ENCODE results near the gene GATC. TPM values are rescaled to one million over a fixed set of nuclear protein-coding genes. Genes with fewer than 3 reads are reported as not detected.

Gene GATC
- total and polyA plus RNA-seq, 10 of the 15 experiments (the other 5 are each of a cell fraction or from before 2014, with no cell fraction given): 5.1 to 40.3 (median 22.9) TPM

GRCh38 chr12:120421701-120422100 lies 24.5 kb upstream of the GATC start:
- intact Hi-C loops (cut with micrococcal nuclease; ENCODE audit: unreplicated experiment): no loop called here
- TF ChIP-seq IRF3 (IDR thresholded peaks at IDR 0.05): no peak
- no peak for TF ChIP-seq ASH2L (IDR thresholded peaks at IDR 0.05; ENCODE audit: borderline replicate concordance, low read depth)
- no peak for TF ChIP-seq JUND (IDR thresholded peaks at IDR 0.05; ENCODE audit: low read depth, low read length)
- TF ChIP-seq CHD4 (IDR thresholded peaks at IDR 0.05): no peak
- no peak for TF ChIP-seq PAX8 (IDR thresholded peaks at IDR 0.05)
- TF ChIP-seq PAX5 (IDR thresholded peaks at IDR 0.05; ENCODE audit: borderline replicate concordance, low read depth, low read length): no peak
- no peak for TF ChIP-seq BCL3 (IDR thresholded peaks at IDR 0.05; ENCODE audit: borderline replicate concordance, insufficient read depth, low read depth, low read length, poor library complexity, severe bottlenecking)
- TF ChIP-seq MYC (IDR thresholded peaks at IDR 0.05; ENCODE audit: insufficient read depth, insufficient read length, insufficient replicate concordance, low read length, severe bottlenecking): no peak
- TF ChIP-seq KLF5 (IDR thresholded peaks at IDR 0.05; ENCODE audit: partially characterized antibody): no peak
- TF ChIP-seq HDAC2 (IDR thresholded peaks at IDR 0.05): no peak
- TF ChIP-seq LARP7 (IDR thresholded peaks at IDR 0.05): no peak
- TF ChIP-seq, protein P1, sequence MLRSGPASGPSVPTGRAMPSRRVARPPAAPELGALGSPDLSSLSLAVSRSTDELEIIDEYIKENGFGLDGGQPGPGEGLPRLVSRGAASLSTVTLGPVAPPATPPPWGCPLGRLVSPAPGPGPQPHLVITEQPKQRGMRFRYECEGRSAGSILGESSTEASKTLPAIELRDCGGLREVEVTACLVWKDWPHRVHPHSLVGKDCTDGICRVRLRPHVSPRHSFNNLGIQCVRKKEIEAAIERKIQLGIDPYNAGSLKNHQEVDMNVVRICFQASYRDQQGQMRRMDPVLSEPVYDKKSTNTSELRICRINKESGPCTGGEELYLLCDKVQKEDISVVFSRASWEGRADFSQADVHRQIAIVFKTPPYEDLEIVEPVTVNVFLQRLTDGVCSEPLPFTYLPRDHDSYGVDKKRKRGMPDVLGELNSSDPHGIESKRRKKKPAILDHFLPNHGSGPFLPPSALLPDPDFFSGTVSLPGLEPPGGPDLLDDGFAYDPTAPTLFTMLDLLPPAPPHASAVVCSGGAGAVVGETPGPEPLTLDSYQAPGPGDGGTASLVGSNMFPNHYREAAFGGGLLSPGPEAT (IDR thresholded peaks at IDR 0.05; ENCODE audit: low read depth): no peak
- no peak for TF ChIP-seq MYB (IDR thresholded peaks at IDR 0.05; ENCODE audit: borderline replicate concordance, low read depth, low read length)
- no peak for TF ChIP-seq GATAD2B (conservative IDR thresholded peaks at IDR 0.05; ENCODE audit: low read depth)
- no peak for TF ChIP-seq SUPT20H (IDR thresholded peaks at IDR 0.05; ENCODE audit: borderline replicate concordance, control insufficient read depth, low read depth, low read length)
- no peak for TF ChIP-seq MAX (IDR thresholded peaks at IDR 0.05; ENCODE audit: low read depth, low read length)
- no peak for TF ChIP-seq ELK1 (IDR thresholded peaks at IDR 0.05; ENCODE audit: low read depth, low read length)
- TF ChIP-seq, protein P2, sequence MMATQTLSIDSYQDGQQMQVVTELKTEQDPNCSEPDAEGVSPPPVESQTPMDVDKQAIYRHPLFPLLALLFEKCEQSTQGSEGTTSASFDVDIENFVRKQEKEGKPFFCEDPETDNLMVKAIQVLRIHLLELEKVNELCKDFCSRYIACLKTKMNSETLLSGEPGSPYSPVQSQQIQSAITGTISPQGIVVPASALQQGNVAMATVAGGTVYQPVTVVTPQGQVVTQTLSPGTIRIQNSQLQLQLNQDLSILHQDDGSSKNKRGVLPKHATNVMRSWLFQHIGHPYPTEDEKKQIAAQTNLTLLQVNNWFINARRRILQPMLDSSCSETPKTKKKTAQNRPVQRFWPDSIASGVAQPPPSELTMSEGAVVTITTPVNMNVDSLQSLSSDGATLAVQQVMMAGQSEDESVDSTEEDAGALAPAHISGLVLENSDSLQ (IDR thresholded peaks at IDR 0.05): no peak
- ChIA-PET SMC1A (ENCODE audit: uncharacterized antibody, unreplicated experiment) (no interaction called here), CTCF (no interaction called here), POLR2A (no interaction called here), RAD21 (ENCODE audit: unreplicated experiment) (no interaction called here)
- Histone ChIP-seq H3K27me3 (replicated peaks in 1 of 2; ENCODE audit: control insufficient read depth in 2 of 2, insufficient read depth in 2 of 2, low read length in 1 of 2) (no peaks in the 10 kb centered on the region), H3K9ac (ENCODE audit: control insufficient read depth, insufficient read depth, low read length) (no peak overlapping the region), H3K4me1 (ENCODE audit: control insufficient read depth, insufficient read depth, low read length) (no peaks in the 10 kb centered on the region), H3K27ac (ENCODE audit: control insufficient read depth, insufficient read depth) (no peak overlapping the region), H3K79me2 (ENCODE audit: control insufficient read depth, insufficient read depth, low read length) (no peaks in the 10 kb centered on the region), H4K20me1 (ENCODE audit: control insufficient read depth, insufficient read depth) (no peaks in the 10 kb centered on the region), H3K4me2 (ENCODE audit: control insufficient read depth, insufficient read depth) (no peak overlapping the region), H3K9me3 (replicated peaks; ENCODE audit: control insufficient read depth, insufficient read depth, low read length) (no peaks in the 10 kb centered on the region), H3K4me3 (no peak overlapping the region), H3K36me3 (ENCODE audit: control insufficient read depth in 2 of 2, insufficient read depth in 2 of 2, low read length in 1 of 2) (no peaks in the 10 kb centered on the region), H2AFZ (ENCODE audit: control insufficient read depth, low read depth, low read length) (no peak overlapping the region)
- no TSS peak for BruUV-seq (replicated peaks)
- no peak for FAIRE-seq
- in situ Hi-C loops (cut with MboI): no loop called here
- no peak for ATAC-seq
- 22% methylated on average over 4 of the region's 4 CpGs for WGBS (ENCODE audit: insufficient coverage, insufficient replicate concordance, low lambda C conversion rate, missing lambda C conversion rate)
- no peak for DNase-seq (ENCODE audit: low read depth, low spot score)

Data from GM12878 (cell line).